Smooth muscle cell (in vitro differentiated cells): Measurements from ENCODE around the gene CHST1. TPM values are rescaled to one million over a fixed set of nuclear protein-coding genes. Genes with fewer than 3 reads are reported as not detected.

Experiments
- DNase-seq: peaks from one replicate; lab custom pipeline; 2025; ENCODE audit not compliant: unreplicated experiment; lab: John Stamatoyannopoulos, UW
- H2AFZ ChIP-seq: fragments of 200-600 bp; sonication (generic); 2 replicates; pipeline ENCODE4 v1.6.0; 2016; ENCODE audit warnings: antibody characterized with exemption, low read depth, mild to moderate bottlenecking
- H3F3A ChIP-seq: fragments of 200-600 bp; sonication (generic); 2 replicates; pipeline ENCODE4 v1.6.0; 2017; ENCODE audit warnings: antibody characterized with exemption, low read depth
- H3K27ac ChIP-seq: fragments of 200-600 bp; sonication (generic); 2 replicates; pipeline ENCODE4 v1.5.1; 2016; ENCODE audit warnings: low read depth, mild to moderate bottlenecking
- H3K27me3 ChIP-seq: fragments of 200-600 bp; sonication (generic); 2 replicates; pipeline ENCODE4 v1.6.1; 2016; ENCODE audit warnings: low read depth, mild to moderate bottlenecking
- H3K36me3 ChIP-seq: fragments of 200-600 bp; sonication (generic); 2 replicates; pipeline ENCODE4 v1.5.1; 2016; ENCODE audit warnings: low read depth
- H3K4me1 ChIP-seq: fragments of 200-600 bp; sonication (generic); 2 replicates; pipeline ENCODE4 v1.5.1; 2016; ENCODE audit warnings: low read depth
- H3K4me2 ChIP-seq: fragments of 200-600 bp; sonication (generic); 2 replicates; pipeline ENCODE4 v1.6.0; 2016; ENCODE audit warnings: mild to moderate bottlenecking
- H3K4me3 ChIP-seq: fragments of 200-600 bp; sonication (generic); 2 replicates; pipeline ENCODE4 v1.5.1; 2016; ENCODE audit warnings: mild to moderate bottlenecking
- H3K79me2 ChIP-seq: fragments of 200-600 bp; sonication (generic); 2 replicates; pipeline ENCODE4 v1.6.0; 2016; ENCODE audit warnings: low read depth, mild to moderate bottlenecking
- H3K9ac ChIP-seq: fragments of 200-600 bp; sonication (generic); 2 replicates; pipeline ENCODE4 v1.6.0; 2016; ENCODE audit warnings: low read depth
- H3K9me3 ChIP-seq: fragments of 200-600 bp; sonication (generic); replicated peaks from 2 replicates; pipeline ENCODE4 v1.5.1; 2016; ENCODE audit warnings: low read depth
- H4K20me1 ChIP-seq: fragments of 200-600 bp; sonication (generic); 2 replicates; pipeline ENCODE4 v1.6.0; 2016; ENCODE audit warnings: low read depth
- CTCF ChIP-seq: fragments of 200-600 bp; sonication (generic); IDR thresholded peaks from 2 replicates; pipeline ENCODE4 v1.5.1; 2017; ENCODE audit warnings: borderline replicate concordance, mild to moderate bottlenecking, antibody characterized with exemption; ENCODE audit not compliant: insufficient read depth, poor library complexity, severe bottlenecking
- WGBS: methylation state at CpG from one replicate; pipeline ENCODE4 v1.1.7; 2016; ENCODE audit warnings: low lambda C conversion rate; 5-methylcytosine and 5-hydroxymethylcytosine counted together
- polyA plus RNA-seq: library from polyadenylated mRNA; unstranded; fragments of >200 nt; fragmentation: Nextera tagmentation; extraction: Ambion mirVana; gene quantifications from 2 replicates; pipeline ENCODE4 v1.2.1, GENCODE V29; 2016
- total RNA-seq: library from RNA; depleted of rRNA; stranded (reverse); fragments of >200 nt; gene quantifications from 2 replicates; pipeline ENCODE4 v1.2.3, GENCODE V29; 2014

The CHST1 gene
- total and polyA plus RNA-seq, 2 experiments from 2014 or later = 3.8 to 15.9 TPM

GRCh38 chr11:45669146-45669545 is 3.7 kb upstream of the CHST1 start:
- Histone ChIP-seq H3K9ac (no peak overlapping the region), H2AFZ (no peak overlapping the region), H3K9me3 (no peaks in the 10 kb centered on the region), H3F3A (peaks cover 2% of the 10 kb centered on the region), H4K20me1 (no peaks in the 10 kb centered on the region), H3K4me3 (no peak overlapping the region), H3K4me2 (no peak overlapping the region), H3K36me3 (no peaks in the 10 kb centered on the region), H3K27me3 (peaks cover 4% of the 10 kb centered on the region), H3K4me1 (peaks cover 8% of the 10 kb centered on the region), H3K79me2 (no peaks in the 10 kb centered on the region), H3K27ac (no peak overlapping the region)
- no peak for DNase-seq
- WGBS = 94% methylated on average over 3 of the region's 3 CpGs
- no peak for TF ChIP-seq CTCF

GRCh38 chr11:45667929-45668680 is 2.7 kb upstream of the CHST1 start:
- no peak overlapping the region for H3K9ac ChIP-seq
- no peaks in the 10 kb centered on the region for H3K36me3 ChIP-seq
- no peaks in the 10 kb centered on the region for H3K79me2 ChIP-seq
- no peaks in the 10 kb centered on the region for H4K20me1 ChIP-seq
- H3K9me3 ChIP-seq = no peaks in the 10 kb centered on the region
- DNase-seq = no peak
- H3K27ac ChIP-seq = no peak overlapping the region
- peaks cover 16% of the 10 kb centered on the region for H3K4me1 ChIP-seq
- H2AFZ ChIP-seq = no peak overlapping the region
- H3K4me3 ChIP-seq = no peak overlapping the region
- peaks cover 4% of the 10 kb centered on the region for H3K27me3 ChIP-seq
- H3F3A ChIP-seq = peaks cover 2% of the 10 kb centered on the region
- no peak for TF ChIP-seq CTCF
- H3K4me2 ChIP-seq = no peak overlapping the region
- 95% methylated on average over 5 of the region's 5 CpGs for WGBS

- Histone ChIP-seq H3K27me3 (peaks cover 4% of the 10 kb centered on the region), H3K9ac (no peak overlapping the region), H3K27ac (no peak overlapping the region), H3K79me2 (no peaks in the 10 kb centered on the region), H2AFZ (no peak overlapping the region), H3K4me3 (no peak overlapping the region), H3K4me1 (peaks cover 18% of the 10 kb centered on the region), H4K20me1 (no peaks in the 10 kb centered on the region), H3F3A (peaks cover 2% of the 10 kb centered on the region), H3K9me3 (no peaks in the 10 kb centered on the region), H3K4me2 (no peak overlapping the region), H3K36me3 (no peaks in the 10 kb centered on the region)
- 79% methylated on average over 12 of the region's 12 CpGs for whole genome bisulfite sequencing
- no peak for DNase-seq
- TF ChIP-seq CTCF = no peak
Observed at GRCh38 chr11:45666648-45667642, 1.5 kb upstream of the CHST1 start.
